Upper lobe of left lung (tissue), 6 donors: ENCODE results near the gene SLC15A2. TPM values are rescaled to one million over a fixed set of nuclear protein-coding genes. Genes with fewer than 3 reads are reported as not detected.

Experiments used
- ATAC-seq, 2 donors: fragments of 200-7000 bp; cut with Tn5 transposase; one replicate each; pipeline ENCODE4 v1.9.1; 2022; ENCODE audit warnings: mild to moderate bottlenecking in 2 of 2, moderate library complexity in 2 of 2; ENCODE audit not compliant: low FRiP score in 2 of 2
- DNase-seq, 2 donors: peaks; one replicate each; pipeline ENCODE4 v3.0.0-alpha.2; 2019 to 2020
- H3K27ac ChIP-seq, 4 donors: fragments of 200-600 bp; sonication (generic); one replicate each; pipeline ENCODE4 v1.5.1; 2016 to 2019
- H3K27me3 ChIP-seq, 4 donors: fragments of 200-600 bp; sonication (generic); one replicate each; pipeline ENCODE4 v1.5.1; 2017 to 2019
- H3K36me3 ChIP-seq, 4 donors: fragments of 200-600 bp; sonication (generic); one replicate each; pipeline ENCODE4 v1.5.1; 2016 to 2019
- H3K4me1 ChIP-seq, 4 donors: fragments of 200-600 bp; sonication (generic); one replicate each; pipeline ENCODE4 v1.5.1; 2018 to 2019
- H3K4me3 ChIP-seq, 4 donors: fragments of 200-600 bp; sonication (generic); one replicate each; pipeline ENCODE4 v1.5.1; 2017 to 2019; ENCODE audit warnings: mild to moderate bottlenecking in 2 of 4, moderate library complexity in 1 of 4
- H3K9me3 ChIP-seq, 4 donors: fragments of 200-600 bp; sonication (generic); one replicate each; pipeline ENCODE4 v1.5.1; 2018 to 2019
- EP300 ChIP-seq, 4 donors: sonication (generic); formaldehyde crosslinking; IDR thresholded peaks; one replicate each; pipeline ENCODE4 v1.5.1; 2017; ENCODE audit warnings: antibody characterized with exemption in 4 of 4, control low read depth in 2 of 4
- POLR2A ChIP-seq, 4 donors: fragments of 450-650 bp; IDR thresholded peaks; one replicate each; pipeline ENCODE4 v1.5.1; 2016 to 2017; ENCODE audit warnings: antibody characterized with exemption in 4 of 4, mild to moderate bottlenecking in 2 of 4
- POLR2AphosphoS5 ChIP-seq, 2 donors: sonication (generic); formaldehyde crosslinking; IDR thresholded peaks; one replicate each; pipeline ENCODE4 v1.5.1; 2017; ENCODE audit warnings: antibody characterized with exemption in 2 of 2
- WGBS, 2 donors: methylation state at CpG; one replicate each; pipeline ENCODE4 v1.1.5; 2017 to 2018; 5-methylcytosine and 5-hydroxymethylcytosine counted together
- total RNA-seq, 6 donors: library from RNA; depleted of rRNA in 4 of 6; stranded (reverse); fragments of >200 nt in 4 of 6; gene quantifications; one replicate each; pipeline versions ENCODE4 v1.1.0 to v1.2.1, GENCODE V29; 2016 to 2021
- TF ChIP-seq, protein P1 (sequence below), 6 experiments: fragments of 450-650 bp in 4 of 6; fragments of 200-600 bp in 2 of 6; sonication (generic) in 2 of 6; IDR thresholded peaks; one replicate each; pipeline ENCODE4 v1.5.1; 2016 to 2019; ENCODE audit warnings: antibody characterized with exemption in 6 of 6
- donor health status: DM: no; HTN: no; CAD: no; lungs with moderate emphysema.
- donor health status: DM: no; HTN: yes; CAD: no; lungs with severe emphysema.

Gene SLC15A2
- total RNA-seq, 6 donors from 2014 or later: 25.1 to 72.4 (median 40.8) TPM

DNA sequence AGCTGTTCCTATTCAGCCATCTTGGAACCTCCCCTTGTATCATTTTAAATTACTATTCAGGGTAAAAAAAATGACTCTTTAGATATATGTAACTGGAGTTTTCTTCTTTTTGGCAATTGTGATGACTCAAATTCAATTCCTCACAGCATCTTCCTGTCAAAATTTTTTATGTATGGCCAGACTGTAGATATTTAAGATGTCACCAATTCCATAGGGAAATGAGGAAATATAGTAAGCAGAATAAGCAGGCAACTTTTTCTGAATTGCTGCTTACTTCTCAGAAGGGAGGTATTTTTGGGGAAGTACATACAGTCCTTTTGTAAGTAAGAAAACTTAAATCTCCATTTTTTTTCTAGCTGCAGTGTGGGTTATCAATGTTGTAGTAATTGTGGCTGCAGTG, 30.4 kb upstream of the SLC15A2 start:
- H3K9me3 ChIP-seq: peaks cover 0 to 4% (median 0%) of the 10 kb centered on the region in 4 donors
- no peak overlapping the region for H3K4me3 ChIP-seq
- DNase-seq: no peak
- H3K27ac ChIP-seq: no peak overlapping the region
- TF ChIP-seq POLR2AphosphoS5 (IDR thresholded peaks at IDR 0.05) (no peak), POLR2A (IDR thresholded peaks at IDR 0.05) (no peak), EP300 (IDR thresholded peaks at IDR 0.05) (no peak)
- TF ChIP-seq, protein P1, sequence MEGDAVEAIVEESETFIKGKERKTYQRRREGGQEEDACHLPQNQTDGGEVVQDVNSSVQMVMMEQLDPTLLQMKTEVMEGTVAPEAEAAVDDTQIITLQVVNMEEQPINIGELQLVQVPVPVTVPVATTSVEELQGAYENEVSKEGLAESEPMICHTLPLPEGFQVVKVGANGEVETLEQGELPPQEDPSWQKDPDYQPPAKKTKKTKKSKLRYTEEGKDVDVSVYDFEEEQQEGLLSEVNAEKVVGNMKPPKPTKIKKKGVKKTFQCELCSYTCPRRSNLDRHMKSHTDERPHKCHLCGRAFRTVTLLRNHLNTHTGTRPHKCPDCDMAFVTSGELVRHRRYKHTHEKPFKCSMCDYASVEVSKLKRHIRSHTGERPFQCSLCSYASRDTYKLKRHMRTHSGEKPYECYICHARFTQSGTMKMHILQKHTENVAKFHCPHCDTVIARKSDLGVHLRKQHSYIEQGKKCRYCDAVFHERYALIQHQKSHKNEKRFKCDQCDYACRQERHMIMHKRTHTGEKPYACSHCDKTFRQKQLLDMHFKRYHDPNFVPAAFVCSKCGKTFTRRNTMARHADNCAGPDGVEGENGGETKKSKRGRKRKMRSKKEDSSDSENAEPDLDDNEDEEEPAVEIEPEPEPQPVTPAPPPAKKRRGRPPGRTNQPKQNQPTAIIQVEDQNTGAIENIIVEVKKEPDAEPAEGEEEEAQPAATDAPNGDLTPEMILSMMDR (IDR thresholded peaks at IDR 0.05): no peak
- no peaks in the 10 kb centered on the region for H3K27me3 ChIP-seq
- ATAC-seq: no peak
- H3K4me1 ChIP-seq: no peaks in the 10 kb centered on the region
- peaks cover 0 to 4% (median 0%) of the 10 kb centered on the region in 4 donors for H3K36me3 ChIP-seq

DNA sequence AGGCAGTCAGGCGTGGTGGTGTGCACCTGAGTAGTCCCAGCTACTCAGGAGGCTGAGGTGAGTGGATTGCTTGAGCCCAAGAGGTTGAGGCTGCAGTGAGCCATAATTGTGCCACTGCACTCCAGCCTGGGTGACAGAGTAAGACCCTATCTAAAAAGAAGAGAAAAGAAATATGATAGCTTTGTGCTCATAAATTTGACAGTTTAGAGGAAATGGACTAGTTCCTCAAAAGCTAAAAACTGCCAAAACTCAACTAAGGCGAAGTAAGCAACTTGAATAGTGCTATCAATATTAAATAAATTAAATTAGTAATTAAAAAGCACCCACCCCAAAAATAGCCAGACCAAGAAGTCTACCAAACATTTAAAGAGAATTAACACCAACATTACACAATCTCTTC, 24.5 kb upstream of the SLC15A2 start:
- no peak for DNase-seq
- no peak overlapping the region for H3K27ac ChIP-seq
- WGBS, 2 donors: 80 to 82% methylated on average over 2 of the region's 2 CpGs
- no peaks in the 10 kb centered on the region for H3K4me1 ChIP-seq
- no peaks in the 10 kb centered on the region for H3K27me3 ChIP-seq
- ATAC-seq: no peak
- H3K9me3 ChIP-seq: no peaks in the 10 kb centered on the region
- H3K36me3 ChIP-seq: peaks cover 0 to 9% (median 0%) of the 10 kb centered on the region in 4 donors
- no peak overlapping the region for H3K4me3 ChIP-seq
- TF ChIP-seq POLR2A (IDR thresholded peaks at IDR 0.05) (no peak), POLR2AphosphoS5 (IDR thresholded peaks at IDR 0.05) (no peak), EP300 (IDR thresholded peaks at IDR 0.05) (no peak)
- TF ChIP-seq, protein P1 (IDR thresholded peaks at IDR 0.05): no peak

DNA sequence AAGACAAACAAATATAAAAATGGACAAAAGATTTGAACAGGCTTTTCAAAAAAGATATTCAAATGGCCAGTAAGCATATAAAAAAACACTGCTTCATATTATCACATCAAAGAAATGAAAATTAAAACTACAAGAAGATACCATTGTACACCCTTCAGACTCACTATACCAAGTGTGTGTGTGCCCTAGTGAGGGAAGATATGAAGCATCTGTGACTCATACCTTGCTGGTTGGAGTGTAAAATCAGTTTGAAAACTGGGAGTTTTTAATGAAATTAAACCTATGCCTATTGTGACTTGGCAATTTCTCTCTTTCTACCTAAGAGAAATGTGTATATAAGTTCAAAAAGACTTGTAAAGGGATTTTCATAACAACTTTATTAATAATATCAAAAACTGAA, 23.5 kb upstream of the SLC15A2 start:
- no peak overlapping the region for H3K27ac ChIP-seq
- H3K4me1 ChIP-seq: no peaks in the 10 kb centered on the region
- peaks cover 0 to 9% (median 0%) of the 10 kb centered on the region in 4 donors for H3K36me3 ChIP-seq
- no peaks in the 10 kb centered on the region for H3K27me3 ChIP-seq
- no peak for DNase-seq
- H3K4me3 ChIP-seq: no peak overlapping the region
- no peaks in the 10 kb centered on the region for H3K9me3 ChIP-seq
- no peak for TF ChIP-seq EP300 (IDR thresholded peaks at IDR 0.05)
- TF ChIP-seq, protein P1 (IDR thresholded peaks at IDR 0.05): no peak
- TF ChIP-seq POLR2A (IDR thresholded peaks at IDR 0.05): no peak
- TF ChIP-seq POLR2AphosphoS5 (IDR thresholded peaks at IDR 0.05): no peak
- no peak for ATAC-seq

DNA sequence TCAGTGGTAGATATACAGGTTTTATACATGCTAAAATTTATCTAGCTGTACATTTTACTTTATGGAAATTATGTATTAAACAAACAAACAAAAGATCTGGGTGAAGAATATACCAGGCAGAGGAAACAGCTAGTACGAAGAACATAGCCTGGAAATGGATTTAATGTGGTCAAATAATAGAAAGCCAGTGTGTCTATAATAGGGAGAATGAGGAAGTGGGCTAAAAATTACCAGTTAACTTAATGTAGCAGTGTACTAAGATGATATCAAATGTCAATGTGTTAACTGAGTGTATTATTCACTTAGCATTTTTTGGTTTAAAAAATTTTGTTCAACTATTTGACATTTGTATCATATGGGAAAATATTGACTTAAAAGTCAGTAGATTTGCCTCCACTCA, 22.8 kb upstream of the SLC15A2 start:
- WGBS, 2 donors: 57 to 69% methylated on average over 1 of the region's 1 CpG
- Histone ChIP-seq H3K9me3 (no peaks in the 10 kb centered on the region), H3K27ac (no peak overlapping the region), H3K36me3 (peaks cover 0 to 9% (median 0%) of the 10 kb centered on the region in 4 donors), H3K4me1 (no peaks in the 10 kb centered on the region), H3K27me3 (no peaks in the 10 kb centered on the region), H3K4me3 (no peak overlapping the region)
- ATAC-seq (no peak), DNase-seq (no peak)
- no peak for TF ChIP-seq POLR2A (IDR thresholded peaks at IDR 0.05)
- TF ChIP-seq, protein P1 (IDR thresholded peaks at IDR 0.05): no peak
- TF ChIP-seq POLR2AphosphoS5 (IDR thresholded peaks at IDR 0.05): no peak
- no peak for TF ChIP-seq EP300 (IDR thresholded peaks at IDR 0.05)

DNA sequence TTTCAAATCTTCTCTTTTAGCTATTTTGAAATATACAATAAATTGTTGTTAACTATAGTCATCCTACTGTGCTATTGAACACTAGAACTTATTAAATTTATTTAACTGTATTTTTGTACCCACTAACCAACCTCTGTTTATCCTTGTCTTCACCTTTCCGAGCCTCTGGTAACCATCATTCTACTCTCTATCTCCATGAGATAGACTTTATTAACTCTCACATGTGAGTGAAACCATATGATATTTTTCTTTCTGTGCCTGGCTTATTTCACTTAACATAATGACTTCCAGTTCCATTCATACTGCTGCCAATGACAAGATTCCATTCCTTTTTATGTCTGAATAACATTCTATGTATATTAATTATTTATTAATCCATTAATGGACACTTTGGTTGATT, 15.8 kb upstream of the SLC15A2 start:
- WGBS, 2 donors: 84 to 93% methylated on average over 1 of the region's 1 CpG
- H3K4me3 ChIP-seq: no peak overlapping the region
- TF ChIP-seq POLR2AphosphoS5 (IDR thresholded peaks at IDR 0.05) (no peak), EP300 (IDR thresholded peaks at IDR 0.05) (no peak), POLR2A (IDR thresholded peaks at IDR 0.05) (no peak)
- TF ChIP-seq, protein P1 (IDR thresholded peaks at IDR 0.05): no peak
- DNase-seq (no peak), ATAC-seq (no peak)
- peaks cover 0 to 5% (median 0%) of the 10 kb centered on the region in 4 donors for H3K36me3 ChIP-seq
- H3K4me1 ChIP-seq: no peaks in the 10 kb centered on the region
- H3K9me3 ChIP-seq: no peaks in the 10 kb centered on the region
- H3K27ac ChIP-seq: no peak overlapping the region
- H3K27me3 ChIP-seq: no peaks in the 10 kb centered on the region
